Breast epithelium (tissue), 3 donors: ENCODE results near the gene INIP.

Source experiments
- CTCF ChIP-seq, 3 donors: fragments of 450-650 bp; IDR thresholded peaks; one replicate each; pipeline ENCODE4 v1.5.1; 2016 to 2017; ENCODE audit warnings: antibody characterized with exemption in 3 of 3, mild to moderate bottlenecking in 3 of 3, moderate library complexity in 3 of 3
- POLR2A ChIP-seq: fragments of 450-650 bp; IDR thresholded peaks from one replicate; pipeline ENCODE4 v1.6.1; 2016; ENCODE audit warnings: antibody characterized with exemption, mild to moderate bottlenecking, moderate library complexity
- POLR2AphosphoS5 ChIP-seq, 3 donors: sonication (generic); formaldehyde crosslinking; IDR thresholded peaks; one replicate each; pipeline ENCODE4 v1.6.1; 2017; ENCODE audit warnings: antibody characterized with exemption in 3 of 3

- TF ChIP-seq CTCF (IDR thresholded peaks at IDR 0.05) = no peak
- no peak for TF ChIP-seq POLR2A
- no peak for TF ChIP-seq POLR2AphosphoS5 (IDR thresholded peaks at IDR 0.05)
Observed at GRCh38 chr9:112642126-112642525, 75.8 kb downstream of the INIP start.
